Retinal pigment epithelial cell (primary cell): Measurements from ENCODE around the gene SOX5.
"Not testable (repeated sequence)": the region's sequence is repeated elsewhere in the genome, so short reads cannot be mapped to it uniquely, and the experiment has no call there.

ENCODE experiments used
- DNase-seq: peaks from one replicate; pipeline ENCODE4 v3.0.0-alpha.2; 2010; ENCODE audit warnings: low read depth
- H3K4me3 ChIP-seq: 2 replicates; pipeline ENCODE4 v1.5.1; 2011; ENCODE audit warnings: mild to moderate bottlenecking, low read length, control low read depth, moderate library complexity
- CTCF ChIP-seq: conservative IDR thresholded peaks from 2 replicates; pipeline ENCODE4 v1.5.1; 2011; ENCODE audit warnings: low read depth, low read length, control low read depth, inconsistent platforms

The SOX5 gene

GRCh38 chr12:23880988-23881387 lies 68.5 kb downstream of the SOX5 start:
- TF ChIP-seq CTCF: no peak
- no peak for DNase-seq

GRCh38 chr12:23876618-23877017 lies 72.9 kb downstream of the SOX5 start:
- H3K4me3 ChIP-seq, DNase-seq: not testable (repeated sequence)

More at GRCh38 chr12:23880988-23881387, 68.5 kb downstream of the SOX5 start:
- no peak overlapping the region for H3K4me3 ChIP-seq

- no peak for DNase-seq
- TF ChIP-seq CTCF: no peak
- no peak overlapping the region for H3K4me3 ChIP-seq
Measured at GRCh38 chr12:23867794-23868193, 81.7 kb downstream of the SOX5 start.

GRCh38 chr12:23862701-23863100 lies 86.8 kb downstream of the SOX5 start:
- no peak for DNase-seq
- no peak overlapping the region for H3K4me3 ChIP-seq
- TF ChIP-seq CTCF: no peak

- no peak for TF ChIP-seq CTCF
- H3K4me3 ChIP-seq: no peak overlapping the region
- DNase-seq: no peak
Measured at GRCh38 chr12:23860019-23860418, 89.5 kb downstream of the SOX5 start.

- DNase-seq: no peak
- no peak for TF ChIP-seq CTCF
Measured at GRCh38 chr12:23857178-23857577, 92.3 kb downstream of the SOX5 start.

GRCh38 chr12:23855813-23856212 lies 93.7 kb downstream of the SOX5 start:
- H3K4me3 ChIP-seq: no peak overlapping the region
- DNase-seq: no peak
- no peak for TF ChIP-seq CTCF

More at GRCh38 chr12:23857178-23857577, 92.3 kb downstream of the SOX5 start:
- no peak overlapping the region for H3K4me3 ChIP-seq

- DNase-seq: no peak
- TF ChIP-seq CTCF: no peak
- H3K4me3 ChIP-seq: no peak overlapping the region
Measured at GRCh38 chr12:23854598-23854997, 94.9 kb downstream of the SOX5 start.
